Measurements from ENCODE around the gene ABCD4. TPM values are rescaled to one million over a fixed set of nuclear protein-coding genes. Genes with fewer than 3 reads are reported as not detected.

Gene ABCD4
- total RNA-seq, 2 experiments from 2014 or later, result 59.6 to 63.0 TPM

DNA sequence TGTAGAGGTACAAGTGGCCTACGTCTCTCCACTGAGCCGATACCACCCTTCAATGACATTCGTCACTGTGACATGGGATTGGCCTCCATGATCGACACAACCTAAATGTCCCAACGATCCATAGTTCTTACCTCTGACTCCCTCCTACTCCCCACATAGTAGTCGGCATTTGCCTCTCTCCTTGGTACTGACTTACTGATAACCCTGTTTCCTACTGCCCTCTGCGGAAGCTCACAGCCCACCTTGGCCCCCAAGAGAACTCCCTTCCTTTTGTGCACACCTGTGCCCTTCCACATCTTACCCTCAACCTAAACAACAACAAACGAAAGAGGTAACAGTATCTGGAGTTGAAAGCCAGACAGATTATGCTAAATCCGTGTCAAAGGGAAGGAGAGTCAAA lies 39.6 kb downstream of the ABCD4 start:
- Histone ChIP-seq H3K36me3 (ENCODE audit: insufficient read depth, low read length) (no peaks in the 10 kb centered on the region), H3K27me3 (ENCODE audit: control insufficient read depth in 1 of 2, insufficient read depth in 2 of 2, low read length in 2 of 2) (peaks cover 4 to 7% of the 10 kb centered on the region in 2 experiments), H3K9me3 (ENCODE audit: control insufficient read depth in 1 of 2, insufficient read depth in 1 of 2, low read length in 2 of 2) (no peaks in the 10 kb centered on the region), H3K4me1 (ENCODE audit: insufficient read depth, low read length) (peaks cover 5% of the 10 kb centered on the region), H3K27ac (ENCODE audit: low read depth in 1 of 2, low read length in 2 of 2) (no peak overlapping the region), H3K4me3 (ENCODE audit: low read length) (no peak overlapping the region)
- DNase-seq, result no peak
- Mint-ChIP-seq H3K36me3 (ENCODE audit: low read depth) (no peaks in the 10 kb centered on the region), H3K27ac (no peak overlapping the region), H3K9me3 (no peaks in the 10 kb centered on the region), H3K27me3 (peaks cover 7% of the 10 kb centered on the region), H3K4me1 (ENCODE audit: low read depth) (no peaks in the 10 kb centered on the region), H3K4me3 (no peak overlapping the region)
- ATAC-seq (ENCODE audit: poor library complexity), result no peak
- CTCF ChIA-PET, result no interaction called here
- POLR2A ChIA-PET, result no interaction called here
- intact Hi-C loops (cut with DNase I, micrococcal nuclease), result no loop called here
- TF ChIP-seq, protein P1, sequence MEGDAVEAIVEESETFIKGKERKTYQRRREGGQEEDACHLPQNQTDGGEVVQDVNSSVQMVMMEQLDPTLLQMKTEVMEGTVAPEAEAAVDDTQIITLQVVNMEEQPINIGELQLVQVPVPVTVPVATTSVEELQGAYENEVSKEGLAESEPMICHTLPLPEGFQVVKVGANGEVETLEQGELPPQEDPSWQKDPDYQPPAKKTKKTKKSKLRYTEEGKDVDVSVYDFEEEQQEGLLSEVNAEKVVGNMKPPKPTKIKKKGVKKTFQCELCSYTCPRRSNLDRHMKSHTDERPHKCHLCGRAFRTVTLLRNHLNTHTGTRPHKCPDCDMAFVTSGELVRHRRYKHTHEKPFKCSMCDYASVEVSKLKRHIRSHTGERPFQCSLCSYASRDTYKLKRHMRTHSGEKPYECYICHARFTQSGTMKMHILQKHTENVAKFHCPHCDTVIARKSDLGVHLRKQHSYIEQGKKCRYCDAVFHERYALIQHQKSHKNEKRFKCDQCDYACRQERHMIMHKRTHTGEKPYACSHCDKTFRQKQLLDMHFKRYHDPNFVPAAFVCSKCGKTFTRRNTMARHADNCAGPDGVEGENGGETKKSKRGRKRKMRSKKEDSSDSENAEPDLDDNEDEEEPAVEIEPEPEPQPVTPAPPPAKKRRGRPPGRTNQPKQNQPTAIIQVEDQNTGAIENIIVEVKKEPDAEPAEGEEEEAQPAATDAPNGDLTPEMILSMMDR (IDR thresholded peaks at IDR 0.05), result no peak

DNA sequence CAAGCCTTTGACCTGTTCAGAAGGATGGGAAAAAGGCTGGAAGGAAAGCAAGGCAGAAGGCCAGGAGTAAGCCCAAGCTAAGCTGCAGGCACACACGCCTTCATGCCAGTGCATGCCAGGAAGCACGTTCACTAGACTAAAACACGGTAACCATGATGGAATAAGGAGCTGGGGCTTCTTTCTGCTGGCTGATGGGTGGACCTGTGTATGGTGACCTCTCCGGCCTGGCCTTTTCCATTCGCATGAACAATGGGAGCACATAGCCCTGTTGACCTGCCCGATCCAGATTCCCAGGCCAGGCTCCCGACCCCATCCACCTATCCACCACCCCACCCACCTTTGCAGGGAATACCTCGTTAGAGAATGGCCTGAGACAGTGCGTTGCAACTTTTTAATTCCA lies 40.7 kb downstream of the ABCD4 start:
- Histone ChIP-seq H3K27me3 (ENCODE audit: control insufficient read depth in 1 of 2, insufficient read depth in 2 of 2, low read length in 2 of 2) (peaks cover 8% of the 10 kb centered on the region in 2 experiments), H3K9me3 (ENCODE audit: control insufficient read depth in 1 of 2, insufficient read depth in 1 of 2, low read length in 2 of 2) (no peaks in the 10 kb centered on the region), H3K4me1 (ENCODE audit: insufficient read depth, low read length) (peaks cover 12% of the 10 kb centered on the region), H3K4me3 (ENCODE audit: low read length) (no peak overlapping the region), H3K27ac (ENCODE audit: low read depth in 1 of 2, low read length in 2 of 2) (no peak overlapping the region), H3K36me3 (ENCODE audit: insufficient read depth, low read length) (no peaks in the 10 kb centered on the region)
- intact Hi-C loops (cut with DNase I, micrococcal nuclease), result no loop called here
- Mint-ChIP-seq H3K4me3 (no peak overlapping the region), H3K27me3 (peaks cover 7% of the 10 kb centered on the region), H3K27ac (no peak overlapping the region), H3K36me3 (ENCODE audit: low read depth) (no peaks in the 10 kb centered on the region), H3K4me1 (ENCODE audit: low read depth) (peaks cover under 1% of the 10 kb centered on the region), H3K9me3 (no peaks in the 10 kb centered on the region)
- CTCF ChIA-PET, result no interaction called here
- POLR2A ChIA-PET, result no interaction called here
- TF ChIP-seq, protein P1 (IDR thresholded peaks at IDR 0.05), result no peak
- ATAC-seq (ENCODE audit: poor library complexity) (no peak), DNase-seq (no peak)

- TF ChIP-seq, protein P1 (IDR thresholded peaks at IDR 0.05), result no peak
- peaks cover 11% of the 10 kb centered on the region for H3K27me3 Mint-ChIP-seq
- intact Hi-C loops (cut with DNase I, micrococcal nuclease), result no loop called here
- DNase-seq (no peak), ATAC-seq (ENCODE audit: poor library complexity) (no peak)
- H3K9me3 ChIP-seq (ENCODE audit: control insufficient read depth in 1 of 2, insufficient read depth in 1 of 2, low read length in 2 of 2), result no peaks in the 10 kb centered on the region
- H3K9me3 Mint-ChIP-seq, result no peaks in the 10 kb centered on the region
- no peak overlapping the region for H3K27ac Mint-ChIP-seq
- peaks cover 5% of the 10 kb centered on the region for H3K4me1 Mint-ChIP-seq (ENCODE audit: low read depth)
- no peaks in the 10 kb centered on the region for H3K36me3 ChIP-seq (ENCODE audit: insufficient read depth, low read length)
- no peak overlapping the region for H3K27ac ChIP-seq (ENCODE audit: low read depth in 1 of 2, low read length in 2 of 2)
- H3K36me3 Mint-ChIP-seq (ENCODE audit: low read depth), result no peaks in the 10 kb centered on the region
- POLR2A ChIA-PET, result no interaction called here
- H3K4me1 ChIP-seq (ENCODE audit: insufficient read depth, low read length), result peaks cover 15% of the 10 kb centered on the region
- no peak overlapping the region for H3K4me3 ChIP-seq (ENCODE audit: low read length)
- H3K27me3 ChIP-seq (ENCODE audit: control insufficient read depth in 1 of 2, insufficient read depth in 2 of 2, low read length in 2 of 2), result peaks cover 8% of the 10 kb centered on the region in 2 experiments
- CTCF ChIA-PET, result no interaction called here
- H3K4me3 Mint-ChIP-seq, result no peak overlapping the region
These were observed 41.4 kb downstream of the ABCD4 start for GRCh38 chr14:74261288-74261687.

Measured in CD4-positive, alpha-beta T cell (primary cell).